ENCODE results near the gene SYT12. TPM values are rescaled to one million over a fixed set of nuclear protein-coding genes. Genes with fewer than 3 reads are reported as not detected.

SYT12 gene
- total RNA-seq, 1 donor from 2014 or later, result 0.34 TPM

DNA sequence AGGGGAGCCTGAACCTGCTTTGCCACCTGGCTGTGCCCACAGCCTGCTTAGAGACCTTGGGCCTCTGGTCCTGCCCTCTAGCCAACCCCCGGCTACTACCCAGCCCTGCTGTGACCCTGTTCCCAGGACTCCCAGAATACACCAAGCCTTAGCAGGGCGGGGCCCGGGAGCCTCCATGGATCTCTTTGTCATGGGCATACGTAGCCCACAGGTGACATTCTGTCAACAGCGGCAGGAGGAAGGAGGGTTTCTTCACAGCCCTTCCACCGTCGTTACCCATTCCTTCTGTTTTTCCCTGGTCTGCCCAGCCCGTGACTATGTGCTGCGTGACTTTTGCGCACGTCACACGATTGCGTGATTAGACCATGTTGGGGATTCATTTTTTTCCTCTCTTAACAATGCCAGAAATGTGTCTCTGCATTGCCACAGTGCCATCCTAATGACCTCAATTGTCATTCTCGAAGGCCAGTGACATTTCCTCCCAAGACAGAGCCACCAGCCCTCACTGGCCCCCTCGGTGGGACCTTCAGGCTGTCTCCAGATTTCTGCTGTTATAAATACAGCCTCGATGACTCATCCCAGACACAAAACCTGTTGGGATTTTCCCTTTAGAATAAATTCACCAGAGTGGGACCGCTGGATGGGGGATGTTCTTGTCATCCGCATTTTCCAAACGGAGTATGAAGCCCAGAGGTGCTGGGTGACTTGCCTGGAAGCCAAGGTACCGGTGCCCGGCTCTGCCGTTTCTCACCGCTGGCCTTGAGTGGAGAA lies 9.0 kb downstream of the SYT12 start:
- Mint-ChIP-seq H3K4me3 (ENCODE audit: unreplicated experiment) (peak overlapping the region; percentile 34), H3K36me3 (ENCODE audit: low read depth, unreplicated experiment) (no peaks in the 10 kb centered on the region), H3K9me3 (ENCODE audit: unreplicated experiment) (no peaks in the 10 kb centered on the region), H3K4me1 (ENCODE audit: low read depth, unreplicated experiment) (peaks cover 29% of the 10 kb centered on the region), H3K27me3 (ENCODE audit: low read depth, unreplicated experiment) (peaks cover 5% of the 10 kb centered on the region), H3K27ac (ENCODE audit: unreplicated experiment) (peak overlapping the region; percentile 62)
- H3K36me3 ChIP-seq (ENCODE audit: insufficient read depth, low read length), result no peaks in the 10 kb centered on the region
- H3K27ac ChIP-seq (ENCODE audit: low read depth, low read length), result peak overlapping the region; percentile 74
- H3K27me3 ChIP-seq (ENCODE audit: insufficient read depth, low read length), result no peaks in the 10 kb centered on the region
- FAIRE-seq (peak; percentile 59), DNase-seq (ENCODE audit: low read depth) (peak; percentile 72)
- H3K4me2 ChIP-seq (ENCODE audit: low read length), result peak overlapping the region; percentile 80
- H3K4me3 ChIP-seq (ENCODE audit: insufficient read depth, low read depth, low read length), result peak overlapping the region; percentile 37
- TF ChIP-seq EZH2 (IDR thresholded peaks at IDR 0.05; ENCODE audit: insufficient read depth, low read length), result no peak
- TF ChIP-seq, protein P1, sequence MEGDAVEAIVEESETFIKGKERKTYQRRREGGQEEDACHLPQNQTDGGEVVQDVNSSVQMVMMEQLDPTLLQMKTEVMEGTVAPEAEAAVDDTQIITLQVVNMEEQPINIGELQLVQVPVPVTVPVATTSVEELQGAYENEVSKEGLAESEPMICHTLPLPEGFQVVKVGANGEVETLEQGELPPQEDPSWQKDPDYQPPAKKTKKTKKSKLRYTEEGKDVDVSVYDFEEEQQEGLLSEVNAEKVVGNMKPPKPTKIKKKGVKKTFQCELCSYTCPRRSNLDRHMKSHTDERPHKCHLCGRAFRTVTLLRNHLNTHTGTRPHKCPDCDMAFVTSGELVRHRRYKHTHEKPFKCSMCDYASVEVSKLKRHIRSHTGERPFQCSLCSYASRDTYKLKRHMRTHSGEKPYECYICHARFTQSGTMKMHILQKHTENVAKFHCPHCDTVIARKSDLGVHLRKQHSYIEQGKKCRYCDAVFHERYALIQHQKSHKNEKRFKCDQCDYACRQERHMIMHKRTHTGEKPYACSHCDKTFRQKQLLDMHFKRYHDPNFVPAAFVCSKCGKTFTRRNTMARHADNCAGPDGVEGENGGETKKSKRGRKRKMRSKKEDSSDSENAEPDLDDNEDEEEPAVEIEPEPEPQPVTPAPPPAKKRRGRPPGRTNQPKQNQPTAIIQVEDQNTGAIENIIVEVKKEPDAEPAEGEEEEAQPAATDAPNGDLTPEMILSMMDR (IDR thresholded peaks at IDR 0.05; ENCODE audit: insufficient read depth, low read depth, low read length), result no peak
- H3K79me2 ChIP-seq (ENCODE audit: insufficient read depth, low read length), result no peaks in the 10 kb centered on the region
- H4K20me1 ChIP-seq (ENCODE audit: insufficient read depth, low read length), result peaks cover 5% of the 10 kb centered on the region
- H2AFZ ChIP-seq (ENCODE audit: low read depth, low read length), result no peak overlapping the region
- peaks cover 34% of the 10 kb centered on the region for H3K4me1 ChIP-seq (ENCODE audit: insufficient read depth, low read length)
- no peaks in the 10 kb centered on the region for H3K9me3 ChIP-seq (ENCODE audit: insufficient read depth, low read depth, low read length)
- H3K9ac ChIP-seq (ENCODE audit: low read length), result peak overlapping the region; percentile 37

GRCh38 chr11:67032830-67033551 lies 10.1 kb downstream of the SYT12 start:
- Histone ChIP-seq H3K36me3 (ENCODE audit: insufficient read depth, low read length) (no peaks in the 10 kb centered on the region), H3K4me1 (ENCODE audit: insufficient read depth, low read length) (peaks cover 34% of the 10 kb centered on the region), H3K9me3 (ENCODE audit: insufficient read depth, low read depth, low read length) (no peaks in the 10 kb centered on the region), H2AFZ (ENCODE audit: low read depth, low read length) (no peak overlapping the region), H4K20me1 (ENCODE audit: insufficient read depth, low read length) (peaks cover 5% of the 10 kb centered on the region), H3K9ac (ENCODE audit: low read length) (peak overlapping the region; percentile 72), H3K27ac (ENCODE audit: low read depth, low read length) (peak overlapping the region; percentile 74), H3K4me2 (ENCODE audit: low read length) (peak overlapping the region; percentile 80), H3K79me2 (ENCODE audit: insufficient read depth, low read length) (no peaks in the 10 kb centered on the region), H3K4me3 (ENCODE audit: insufficient read depth, low read depth, low read length) (peak overlapping the region; percentile 31), H3K27me3 (ENCODE audit: insufficient read depth, low read length) (no peaks in the 10 kb centered on the region)
- TF ChIP-seq, protein P1 (IDR thresholded peaks at IDR 0.05; ENCODE audit: insufficient read depth, low read depth, low read length), result no peak
- TF ChIP-seq EZH2 (IDR thresholded peaks at IDR 0.05; ENCODE audit: insufficient read depth, low read length), result no peak
- DNase-seq (ENCODE audit: low read depth) (peak; percentile 91), FAIRE-seq (no peak)
- Mint-ChIP-seq H3K4me3 (ENCODE audit: unreplicated experiment) (no peak overlapping the region), H3K9me3 (ENCODE audit: unreplicated experiment) (no peaks in the 10 kb centered on the region), H3K36me3 (ENCODE audit: low read depth, unreplicated experiment) (no peaks in the 10 kb centered on the region), H3K27ac (ENCODE audit: unreplicated experiment) (peak overlapping the region; percentile 85), H3K27me3 (ENCODE audit: low read depth, unreplicated experiment) (peaks cover 2% of the 10 kb centered on the region), H3K4me1 (ENCODE audit: low read depth, unreplicated experiment) (peaks cover 29% of the 10 kb centered on the region)

Measured in astrocyte (in vitro differentiated cells and primary cell).